GF-D8 (cell line): ENCODE data around the gene CDAN1.

Source experiments
- DNase-seq: peaks from one replicate; lab custom pipeline; 2025; lab: John Stamatoyannopoulos, UW

CDAN1 gene

DNA sequence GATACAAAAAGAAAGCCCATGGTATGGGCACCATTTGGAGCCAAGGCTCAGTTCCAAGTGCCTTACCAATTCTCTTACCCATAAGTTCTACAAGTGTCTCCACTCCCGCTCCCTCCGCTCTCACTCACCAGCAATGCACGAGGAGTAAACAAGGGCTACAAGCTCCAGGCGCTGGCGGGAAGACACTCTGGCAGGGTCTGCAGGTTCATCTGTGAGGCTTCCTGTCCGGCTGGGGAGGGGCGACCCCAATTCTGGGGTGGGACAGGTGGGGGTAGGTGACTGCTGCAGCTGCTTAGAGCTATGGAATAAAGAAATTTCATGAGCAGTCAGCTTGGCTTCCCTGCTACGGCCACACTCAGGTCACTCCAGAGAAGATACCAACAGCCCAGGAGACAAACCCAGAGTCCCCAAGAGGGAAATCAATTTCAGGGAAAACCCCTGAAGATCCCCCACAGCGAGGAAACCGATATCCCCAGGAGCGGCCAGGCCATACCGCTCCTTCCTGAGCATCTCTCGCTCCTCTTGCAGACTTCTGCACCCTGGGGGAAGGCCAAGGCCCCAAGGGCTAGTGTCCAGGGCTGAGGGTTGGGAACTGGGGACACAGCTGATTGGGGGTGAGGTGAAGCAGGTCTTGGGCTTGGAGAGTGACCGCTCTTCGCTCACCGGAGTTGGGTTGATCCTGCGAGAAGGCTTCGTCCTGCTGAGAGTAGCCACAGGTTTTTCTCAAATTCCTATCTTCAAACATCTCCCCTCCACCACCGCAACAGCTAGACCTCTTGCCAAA lies 1.4 kb downstream of the CDAN1 start:
- no peak for DNase-seq

DNA sequence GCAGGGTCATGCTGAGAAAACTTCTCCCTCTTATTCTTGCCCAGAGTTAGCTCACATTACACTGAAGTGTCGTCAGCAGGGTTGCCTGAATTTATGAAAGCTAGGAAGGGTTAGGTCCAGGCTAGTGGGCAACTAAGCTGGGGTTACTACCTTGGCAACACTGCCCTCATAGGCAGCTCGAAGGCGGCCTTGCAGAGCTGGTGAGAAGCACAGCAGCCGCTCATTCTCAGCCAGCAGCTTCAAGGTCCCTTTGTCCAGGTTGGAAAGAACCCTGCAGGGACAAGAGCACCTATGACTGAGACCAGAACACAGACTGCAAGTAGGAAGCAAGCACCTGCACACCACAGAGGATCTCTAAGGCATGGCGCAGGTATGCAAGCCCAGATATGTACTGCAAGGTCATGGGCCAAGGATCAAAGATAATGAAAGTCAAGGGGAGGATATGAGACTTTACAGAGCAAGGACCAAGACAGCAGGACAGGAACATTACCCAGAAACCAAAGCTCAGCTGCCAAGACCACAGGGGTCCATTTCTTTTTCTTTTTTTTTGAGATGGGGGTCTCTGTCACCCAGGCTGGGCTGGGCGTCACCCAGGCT lies 2.8 kb downstream of the CDAN1 start:
- no peak for DNase-seq

DNA sequence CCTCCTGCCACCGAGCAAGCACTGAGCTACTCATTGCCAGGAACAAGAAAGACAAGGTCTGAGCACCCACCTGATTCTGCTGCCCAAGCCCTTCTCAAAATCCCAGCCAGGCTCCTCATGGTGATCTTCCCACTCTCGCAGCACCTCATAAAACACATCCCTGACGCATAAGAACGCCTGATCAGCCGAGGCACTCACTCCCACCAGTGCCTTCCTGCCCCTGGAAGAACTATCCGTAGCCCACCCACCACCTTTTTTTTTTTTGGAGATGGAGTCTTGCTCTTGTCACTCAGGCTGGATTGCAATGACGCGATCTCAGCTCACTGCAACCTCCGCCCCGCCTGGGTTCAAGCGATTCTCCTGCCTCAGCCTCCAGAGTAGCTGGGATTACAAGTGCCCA lies 3.9 kb downstream of the CDAN1 start:
- DNase-seq = no peak

DNA sequence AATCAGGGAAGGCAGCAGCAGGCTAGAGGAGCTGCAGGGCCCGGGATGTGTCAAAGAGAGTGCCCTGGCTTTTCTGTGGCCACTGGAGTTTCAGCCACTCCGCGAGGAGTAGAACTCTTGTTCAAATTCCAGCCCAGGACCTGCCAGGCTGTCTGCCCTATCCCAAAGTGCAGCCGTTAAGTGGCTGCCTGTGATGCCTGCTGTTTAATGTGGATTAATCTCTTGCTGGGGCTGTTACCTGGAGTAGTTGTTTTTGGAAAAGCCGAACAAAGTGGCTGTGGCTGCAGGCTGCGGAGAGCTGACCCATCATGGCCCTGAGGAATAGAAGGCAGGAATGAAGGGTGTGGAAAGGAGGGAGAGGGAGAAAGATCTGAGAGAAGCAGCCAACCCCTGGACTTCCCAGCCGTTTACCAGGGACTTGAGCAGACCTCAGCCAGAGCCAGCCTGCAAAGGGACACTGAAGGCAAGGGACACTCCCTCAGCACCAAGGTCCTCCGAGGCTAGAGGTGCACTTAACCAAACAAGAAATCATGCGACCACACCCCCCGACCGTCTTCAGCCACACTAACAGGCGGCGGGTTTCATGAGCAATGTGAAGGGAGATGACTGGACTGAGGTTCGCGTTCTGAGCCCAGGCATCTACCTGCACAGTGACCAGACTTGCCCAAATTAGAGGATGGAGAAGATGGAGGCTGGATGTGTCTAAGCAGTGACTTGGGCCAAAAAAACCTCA lies 4.7 kb downstream of the CDAN1 start:
- DNase-seq = no peak

DNA sequence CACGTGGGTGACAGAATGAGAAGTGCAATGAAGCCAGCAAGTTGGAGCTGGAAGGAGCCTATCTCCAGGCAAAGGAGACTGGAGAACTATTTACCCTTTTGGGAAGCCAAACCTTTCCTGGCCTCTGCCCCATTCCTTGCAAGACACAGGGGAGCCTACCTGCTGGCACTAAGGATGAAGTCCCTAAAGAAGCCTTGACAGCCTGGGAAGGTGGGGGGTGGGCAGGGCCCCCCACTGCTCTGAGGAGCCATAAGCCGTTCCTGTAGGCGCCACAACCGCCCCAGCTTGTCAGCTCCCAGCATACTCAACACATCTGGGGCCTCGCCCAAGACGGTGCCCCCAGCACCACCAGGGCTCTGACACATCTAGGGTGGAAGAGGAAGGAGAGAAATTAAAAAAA lies 5.5 kb downstream of the CDAN1 start:
- DNase-seq = no peak

DNA sequence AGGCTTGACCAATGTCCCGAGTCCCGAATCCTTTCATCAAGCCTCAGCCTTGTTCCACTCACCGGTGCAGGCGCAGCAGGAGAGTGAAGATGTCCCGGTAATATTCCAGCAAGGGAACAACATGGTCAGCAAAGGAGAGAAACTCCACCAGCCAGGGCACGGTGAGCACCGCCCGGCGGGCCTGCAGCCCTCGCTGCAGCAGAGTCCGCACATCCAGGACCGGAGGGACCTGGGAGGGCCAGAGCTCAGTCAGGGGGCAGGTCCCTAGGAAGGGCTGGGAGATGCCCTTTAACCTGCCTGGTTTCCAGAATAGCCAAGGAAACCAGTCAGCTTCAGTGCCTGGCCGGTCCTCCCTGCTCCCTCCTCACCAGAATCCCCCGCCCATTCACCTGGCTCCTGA lies 6.4 kb downstream of the CDAN1 start:
- DNase-seq = no peak

DNA sequence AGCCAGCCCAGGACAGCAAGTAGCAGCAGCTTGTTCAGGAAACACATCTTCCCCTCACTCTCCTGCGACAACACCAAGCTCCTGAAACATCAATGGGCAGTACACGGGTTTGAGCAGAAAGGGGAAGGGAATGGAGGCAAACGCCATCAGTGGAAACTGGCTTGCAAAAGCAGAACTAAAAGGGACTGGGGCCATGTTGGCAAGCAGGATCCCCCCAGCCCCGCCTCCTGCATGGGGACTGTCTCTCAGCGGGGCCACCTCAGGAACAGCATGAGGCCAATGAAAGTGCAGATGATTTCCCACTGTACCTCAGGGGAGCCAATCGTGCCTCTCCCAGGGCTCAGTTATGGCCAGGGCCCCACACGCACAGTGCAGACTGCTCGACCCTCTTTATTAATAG lies 6.8 kb downstream of the CDAN1 start:
- DNase-seq = no peak

DNA sequence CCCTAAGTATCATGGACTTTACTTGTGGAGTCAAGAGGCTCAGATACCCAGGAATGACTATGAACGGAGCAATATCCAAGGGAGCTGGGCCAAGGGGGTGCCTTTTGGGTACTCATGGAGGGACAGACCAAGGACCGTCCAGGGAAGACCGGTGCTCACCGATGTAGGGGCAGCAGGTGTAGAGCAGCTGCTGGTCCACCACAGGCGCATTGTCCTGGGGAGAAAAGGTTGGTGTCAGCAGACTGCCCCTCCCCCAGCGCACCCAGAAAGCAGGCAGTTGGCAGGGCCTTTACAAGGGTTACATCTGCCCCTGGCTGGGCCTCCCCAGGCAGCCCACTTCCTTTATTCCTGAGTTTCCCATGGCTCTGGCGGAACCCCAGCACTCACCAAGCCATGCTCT lies 7.5 kb downstream of the CDAN1 start:
- no peak for DNase-seq

DNA sequence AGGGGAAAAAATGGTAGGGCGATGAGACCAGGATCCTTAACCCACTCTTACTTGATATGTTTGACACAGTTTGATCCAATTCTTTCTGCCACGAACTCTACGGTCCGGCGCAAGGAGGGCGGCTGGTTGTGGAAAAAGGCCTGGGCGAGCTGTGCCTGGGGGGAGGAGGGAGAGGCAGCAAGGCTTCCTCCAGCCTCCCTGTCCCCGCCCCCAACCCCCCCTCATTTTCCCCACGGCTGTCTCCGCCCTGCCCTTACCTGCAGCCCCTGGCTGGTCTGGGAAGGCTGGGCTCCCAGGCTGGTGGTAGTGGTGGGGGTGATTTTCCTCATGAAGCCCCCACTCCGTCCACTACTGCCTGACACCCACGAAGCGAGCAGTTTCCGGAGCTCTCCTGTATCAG lies 8.0 kb downstream of the CDAN1 start:
- DNase-seq = no peak

DNA sequence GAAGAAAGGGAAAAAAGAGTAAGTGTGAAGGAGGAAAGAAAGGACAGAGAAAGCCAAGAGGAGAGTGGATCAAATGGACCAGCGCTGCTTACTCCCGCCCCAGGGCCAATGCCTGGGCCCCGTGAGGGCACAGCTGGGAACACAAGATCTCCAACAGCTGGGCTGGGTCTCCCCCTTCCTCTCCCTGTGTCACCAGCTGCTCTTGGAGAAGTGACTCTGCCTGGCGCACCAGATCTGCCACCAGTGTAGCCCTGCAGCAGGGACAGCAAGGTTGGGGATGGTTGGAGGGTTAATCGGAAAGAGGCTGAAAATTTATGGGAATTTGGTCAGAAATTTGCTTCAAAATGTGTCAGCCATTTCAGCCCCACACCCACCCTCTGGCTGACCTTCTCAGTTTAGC lies 8.4 kb downstream of the CDAN1 start:
- no peak for DNase-seq

DNA sequence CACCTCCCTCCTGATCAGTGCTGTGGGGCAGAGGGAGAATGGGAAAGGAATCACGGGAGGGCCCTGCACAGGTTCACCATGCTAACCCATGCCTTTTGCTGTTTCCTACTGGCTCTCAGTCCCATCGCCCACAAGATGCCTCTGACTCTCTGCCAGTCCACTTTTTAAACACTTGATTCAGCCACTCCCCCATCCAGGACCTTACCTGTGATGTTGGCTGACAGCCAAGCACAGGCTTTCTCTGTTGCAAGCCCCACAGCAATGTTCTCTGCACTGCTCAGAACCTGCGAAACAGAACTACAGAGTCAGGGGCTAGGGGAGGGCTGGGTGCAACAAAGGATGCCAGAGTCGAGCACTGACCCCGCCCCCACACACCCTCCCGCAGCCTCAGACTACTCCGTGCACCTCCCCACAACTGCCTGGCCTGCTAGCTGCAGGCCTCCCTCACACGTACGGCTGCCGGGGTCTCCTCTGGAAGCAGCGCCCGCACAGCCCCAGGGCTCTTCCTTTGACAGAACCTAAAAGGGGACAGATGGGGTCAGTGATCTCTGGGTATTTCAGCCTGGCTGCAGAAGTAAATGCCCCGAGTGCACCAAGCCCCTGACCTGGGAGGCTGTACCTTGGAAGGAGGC lies 9.1 kb downstream of the CDAN1 start:
- no peak for DNase-seq

DNA sequence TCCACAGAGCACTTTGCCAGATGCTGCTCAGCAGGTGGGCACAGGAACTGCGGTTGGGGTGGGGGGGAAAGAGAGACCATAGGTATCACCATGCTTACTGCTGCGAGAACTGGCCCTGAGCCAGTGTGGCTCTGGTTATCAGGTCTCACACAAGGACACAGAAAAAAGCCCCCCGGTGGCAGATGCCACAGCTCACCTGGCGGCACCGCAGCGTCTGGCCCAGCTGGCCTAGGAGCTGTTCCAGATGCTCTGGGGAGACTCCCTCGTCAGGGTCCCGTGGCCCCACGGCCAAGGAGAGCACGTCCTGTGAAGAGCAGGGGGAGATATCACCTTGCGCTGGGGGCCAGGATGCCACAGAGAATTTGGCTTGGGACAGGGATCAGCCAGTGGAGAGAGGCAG lies 10.8 kb downstream of the CDAN1 start:
- DNase-seq = no peak

DNA sequence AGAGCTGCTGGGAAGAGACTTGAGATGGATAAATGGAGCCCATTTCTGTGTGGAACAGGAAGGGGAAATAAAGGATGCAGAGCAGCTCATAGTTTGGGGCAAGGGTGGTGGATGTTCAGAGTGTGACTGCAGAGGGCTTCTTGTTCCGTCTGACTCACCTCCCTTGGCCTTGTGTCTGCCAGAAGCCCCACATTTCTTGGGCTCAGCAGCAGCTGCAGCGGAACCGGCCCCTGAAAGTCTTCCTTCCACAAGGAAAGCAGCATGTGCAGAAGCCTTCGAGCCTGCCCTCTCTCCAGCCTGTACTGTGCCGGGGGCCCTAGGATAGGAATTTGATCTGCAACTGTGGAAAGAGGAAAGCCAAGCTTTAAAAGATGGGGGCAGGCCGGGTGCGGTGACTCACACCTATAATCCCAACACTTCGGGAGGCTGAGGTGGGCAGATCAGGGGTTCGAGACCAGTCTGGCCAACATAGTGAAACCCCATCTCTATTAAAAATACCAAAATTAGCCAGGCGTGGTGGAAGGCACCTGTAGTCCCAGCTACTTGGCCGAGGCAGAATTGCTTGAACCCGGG lies 11.5 kb downstream of the CDAN1 start:
- no peak for DNase-seq

DNA sequence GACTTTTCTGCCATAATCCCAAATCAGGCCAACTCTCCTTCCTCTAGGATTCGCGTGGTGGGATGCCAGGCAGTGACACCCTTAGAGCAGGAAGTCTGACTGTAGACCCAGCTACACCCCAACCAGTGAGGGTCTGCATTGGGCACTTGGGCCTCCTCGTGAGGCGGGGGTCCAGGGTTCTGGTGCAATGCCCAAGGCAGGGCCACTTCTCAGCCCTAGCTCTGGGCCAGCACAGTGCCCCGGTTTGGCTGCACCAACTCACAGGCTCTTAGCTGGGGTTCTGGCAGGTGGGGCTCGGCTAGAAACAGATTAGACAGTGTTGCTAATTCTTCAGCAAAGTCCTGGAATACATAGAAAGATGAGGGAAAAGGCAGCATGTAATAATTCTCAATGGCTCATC lies 12.7 kb downstream of the CDAN1 start:
- no peak for DNase-seq

DNA sequence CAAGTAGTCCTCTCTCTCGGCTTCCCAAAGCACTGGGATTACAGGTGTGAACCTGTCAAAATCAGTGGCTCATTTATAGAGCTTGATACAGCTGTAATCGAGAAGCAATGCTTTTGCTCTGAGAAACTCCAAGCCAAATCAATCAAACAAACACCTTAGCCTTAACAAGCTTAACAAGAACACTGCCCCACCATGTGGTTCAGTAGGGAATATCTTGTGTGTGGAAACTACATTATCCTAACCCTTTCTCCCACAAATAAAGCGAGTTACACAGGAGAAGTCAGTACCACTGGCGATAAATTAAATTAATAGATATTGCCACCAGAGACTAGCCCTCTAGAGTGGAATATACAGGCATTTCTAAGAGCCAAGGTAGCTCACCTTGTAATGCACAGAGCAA lies 13.9 kb downstream of the CDAN1 start:
- no peak for DNase-seq

DNA sequence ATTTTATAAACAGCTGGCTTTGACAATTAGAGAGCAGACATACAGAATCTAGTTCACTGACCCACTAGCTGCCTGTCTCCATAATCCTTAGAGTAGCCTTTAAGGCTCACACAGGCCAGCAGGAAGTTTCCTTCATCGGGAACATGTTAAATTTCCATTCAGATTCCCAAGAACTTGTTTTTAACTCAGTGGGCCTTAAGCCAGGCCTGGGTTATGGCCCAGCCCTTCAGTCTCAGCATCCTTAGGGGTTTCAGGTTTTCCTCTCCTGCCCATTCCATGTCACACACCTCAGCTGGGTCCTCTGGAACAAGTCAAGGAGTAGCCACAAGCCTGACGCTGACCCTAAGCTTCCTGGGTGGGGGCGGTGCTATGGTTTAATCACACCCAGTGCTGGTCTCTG lies 15.0 kb downstream of the CDAN1 start:
- DNase-seq = no peak

DNA sequence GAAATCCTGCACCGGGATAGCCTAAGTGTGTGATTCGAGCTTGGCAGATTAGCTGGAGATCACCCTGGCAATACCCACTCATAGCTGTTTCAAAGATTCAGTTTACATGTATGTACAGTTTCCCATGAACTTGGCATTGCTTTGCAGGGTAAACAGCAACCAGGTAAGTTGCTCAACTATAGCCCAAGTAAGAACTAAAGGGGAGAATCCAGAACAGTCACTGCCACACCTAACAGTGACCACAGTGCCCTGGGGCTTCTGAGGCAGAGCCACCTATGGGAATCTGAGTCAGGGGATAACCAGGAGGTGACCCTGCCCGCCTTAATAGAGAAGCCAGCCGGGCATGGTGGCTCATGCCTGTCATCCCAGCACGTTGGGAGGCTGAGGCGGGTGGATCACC lies 15.9 kb downstream of the CDAN1 start:
- DNase-seq = no peak

DNA sequence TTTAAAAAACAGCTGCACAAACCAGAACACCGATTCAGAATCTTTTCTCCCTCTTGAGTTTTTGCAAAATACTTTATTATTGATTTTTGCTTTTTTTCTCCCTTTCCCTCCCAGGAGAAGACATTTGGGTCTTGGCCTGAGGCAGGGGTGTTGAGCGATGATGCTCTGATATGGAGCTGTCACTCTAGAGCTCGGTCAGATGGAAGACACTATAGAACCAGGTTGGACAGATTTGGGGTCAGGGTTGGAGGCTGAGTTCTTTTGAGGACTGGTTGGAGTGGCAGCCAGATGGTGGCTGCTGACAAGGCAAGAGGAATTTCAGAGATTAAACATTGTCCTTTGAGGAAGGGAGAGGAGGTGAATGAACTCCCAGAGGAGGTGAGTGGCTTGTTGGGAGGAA lies 16.9 kb downstream of the CDAN1 start:
- DNase-seq = no peak

DNA sequence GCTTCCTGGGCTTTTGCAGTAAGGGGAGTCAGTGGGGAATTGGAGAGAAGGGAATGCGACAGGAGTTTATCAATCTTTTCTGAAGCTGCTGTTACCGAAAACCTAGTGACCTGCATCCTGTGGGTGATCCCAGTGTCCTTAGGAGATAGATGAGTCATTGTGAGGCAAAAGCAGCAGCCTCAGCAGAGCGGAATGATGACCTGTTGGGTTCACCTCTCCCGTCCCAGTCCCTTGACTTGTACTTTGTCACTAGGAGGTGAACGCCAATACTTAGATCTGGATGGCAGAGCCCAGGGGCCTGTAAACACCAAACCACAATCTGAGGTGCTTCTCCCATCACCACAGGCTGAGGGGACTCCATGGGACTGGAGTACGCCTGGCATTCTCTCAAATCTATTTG lies 17.9 kb downstream of the CDAN1 start:
- no peak for DNase-seq

DNA sequence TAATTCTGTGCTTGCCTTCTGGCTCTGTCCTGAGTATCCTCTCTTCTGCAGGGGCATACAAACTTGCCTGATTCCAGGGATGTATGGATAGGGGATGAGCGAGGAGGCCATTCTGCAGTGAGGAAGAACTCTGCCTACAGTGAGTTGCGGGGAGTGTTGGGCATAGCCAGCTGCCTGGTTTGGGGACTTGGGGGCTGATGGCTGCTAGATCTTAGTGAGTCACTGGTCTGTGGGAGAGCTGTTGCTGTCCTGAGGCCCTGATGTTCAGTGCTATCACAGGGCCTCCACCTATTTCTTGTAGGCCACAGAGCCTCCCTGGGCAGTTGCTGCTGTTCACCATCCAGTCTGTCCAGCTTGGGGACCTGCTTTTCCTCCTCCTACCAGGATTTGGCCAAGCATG lies 20.3 kb downstream of the CDAN1 start:
- no peak for DNase-seq

DNA sequence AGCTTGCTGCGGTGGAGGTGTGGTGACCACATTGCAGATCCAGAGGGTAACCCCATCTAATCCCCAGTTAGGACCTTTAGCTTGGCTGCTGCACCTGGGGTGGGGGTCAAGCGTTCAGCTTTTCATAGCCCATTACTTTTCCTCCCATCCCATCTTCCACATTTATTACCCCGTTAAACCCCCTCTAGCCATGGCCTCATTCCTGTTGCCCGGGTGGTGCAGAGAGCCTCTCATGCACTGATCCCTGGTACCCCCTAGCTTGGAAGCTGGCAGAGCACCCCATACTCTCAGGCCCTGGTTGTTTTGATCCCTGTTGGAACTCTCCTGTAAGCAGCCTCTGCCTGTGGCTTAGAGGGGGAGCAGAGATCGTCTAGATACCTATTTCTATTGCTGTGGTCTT lies 20.8 kb downstream of the CDAN1 start:
- DNase-seq = no peak

DNA sequence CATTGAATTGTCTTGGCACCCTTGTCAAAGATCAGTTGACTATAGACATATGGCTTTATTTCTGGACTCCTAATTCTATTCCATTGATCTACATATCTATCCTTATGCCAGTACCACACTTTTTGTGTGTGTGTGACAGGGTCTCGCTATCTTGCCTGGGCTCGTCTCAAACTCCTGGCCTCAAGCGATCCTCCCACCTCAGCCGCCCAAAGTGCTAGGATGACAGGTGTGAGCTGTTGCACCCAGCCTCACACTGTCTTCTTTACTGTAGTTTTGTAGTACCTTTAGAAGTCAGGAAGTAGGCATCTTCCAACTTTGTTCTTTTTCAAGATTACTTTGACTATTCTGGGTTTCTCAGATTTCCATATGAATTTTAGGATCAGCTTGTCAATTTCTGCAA lies 24.3 kb downstream of the CDAN1 start:
- DNase-seq = no peak

DNA sequence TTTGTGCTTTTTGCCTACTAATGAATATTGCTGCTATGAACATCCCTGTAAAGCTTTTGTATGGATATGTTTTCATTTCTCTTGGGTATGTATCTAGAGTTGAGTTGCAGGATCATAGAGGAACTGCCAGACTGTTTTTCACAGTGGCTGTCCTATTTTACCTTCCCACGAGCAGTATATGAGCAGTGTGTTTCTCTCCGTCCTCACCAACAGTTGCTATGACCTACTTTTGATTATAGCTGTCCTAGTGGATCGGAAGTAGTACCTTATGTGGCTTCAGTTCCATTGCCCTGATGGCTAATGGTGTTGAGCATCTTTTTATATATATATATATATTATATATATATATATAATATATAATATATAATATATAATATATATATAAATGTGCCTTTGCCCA lies 25.2 kb downstream of the CDAN1 start:
- DNase-seq = no peak
